Astrocyte of the cerebellum (primary cell): Measurements from ENCODE around the gene TMC4.

ENCODE experiments used
- DNase-seq: peaks from one replicate; pipeline ENCODE4 v3.0.0-alpha.2; 2011; ENCODE audit warnings: low read depth
- H3K4me3 ChIP-seq: 2 replicates; pipeline ENCODE4 v1.5.1; 2011; ENCODE audit warnings: mild to moderate bottlenecking, low read depth, low read length, moderate library complexity
- CTCF ChIP-seq: IDR thresholded peaks from 2 replicates; pipeline ENCODE4 v1.5.1; 2012; ENCODE audit warnings: low read length, low read depth, moderate library complexity, mild to moderate bottlenecking; ENCODE audit errors: missing control alignments
- in situ Hi-C: cut with HindIII; loops from 2 replicates; pipeline ENCODE4 v1.10.0; 2017; ENCODE audit warnings: low sequenced_read_pairs

TMC4 gene

DNA sequence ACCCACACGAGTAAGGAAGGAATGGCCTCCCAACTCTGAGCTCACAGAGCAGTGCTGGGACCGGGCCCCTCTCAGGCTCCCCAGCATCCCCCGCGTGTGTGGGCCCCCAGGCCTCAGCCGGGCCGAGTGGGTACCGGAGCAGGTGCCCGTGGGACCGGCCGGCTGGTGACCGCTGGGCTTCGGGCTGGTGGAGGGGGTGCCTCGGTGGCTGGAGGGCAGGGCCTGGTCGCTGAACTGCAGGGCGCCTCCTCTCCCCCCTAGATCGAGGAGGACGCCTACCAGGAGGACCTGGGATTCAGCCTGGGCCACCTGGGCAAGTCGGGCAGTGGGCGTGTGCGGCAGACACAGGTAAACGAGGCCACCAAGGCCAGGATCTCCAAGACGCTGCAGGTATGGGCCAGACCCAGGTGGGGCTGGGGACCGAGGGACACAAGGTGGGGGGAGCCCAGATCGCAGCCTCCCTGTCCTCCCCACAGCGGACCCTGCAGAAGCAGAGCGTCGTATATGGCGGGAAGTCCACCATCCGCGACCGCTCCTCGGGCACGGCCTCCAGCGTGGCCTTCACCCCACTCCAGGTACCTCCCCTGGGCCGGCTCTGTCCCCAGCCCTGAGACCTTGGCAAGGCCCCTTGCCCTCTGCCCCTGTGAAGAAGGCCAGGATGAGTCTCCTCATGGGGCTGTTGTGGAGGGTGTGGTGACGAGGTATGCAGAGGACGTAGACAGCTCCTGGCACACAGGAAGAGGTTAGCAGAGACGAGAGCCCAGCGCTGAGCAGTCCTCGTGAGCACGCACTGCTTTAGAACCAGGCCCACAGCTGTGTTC is 44.0 kb downstream of the TMC4 start:
- no peak overlapping the region for H3K4me3 ChIP-seq
- TF ChIP-seq CTCF = no peak
- in situ Hi-C loops = no loop called here
- no peak for DNase-seq

DNA sequence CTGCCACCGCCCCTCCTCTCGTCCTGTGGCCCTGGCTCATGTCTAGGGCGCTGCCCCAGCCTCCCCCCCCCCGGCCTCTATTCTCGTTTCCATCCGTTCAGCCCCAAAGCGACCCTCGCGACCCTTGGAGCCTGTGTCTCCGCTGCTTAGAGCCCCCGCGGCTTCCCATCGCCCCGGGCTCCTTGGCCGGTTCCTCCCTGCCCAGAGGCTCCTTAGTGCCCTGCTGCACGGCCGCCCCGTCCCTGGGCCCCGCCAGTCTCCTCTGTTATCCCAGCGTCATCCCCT is 44.6 kb downstream of the TMC4 start:
- DNase-seq = no peak
- in situ Hi-C loops = no loop called here
- TF ChIP-seq CTCF = no peak
- H3K4me3 ChIP-seq = no peak overlapping the region

DNA sequence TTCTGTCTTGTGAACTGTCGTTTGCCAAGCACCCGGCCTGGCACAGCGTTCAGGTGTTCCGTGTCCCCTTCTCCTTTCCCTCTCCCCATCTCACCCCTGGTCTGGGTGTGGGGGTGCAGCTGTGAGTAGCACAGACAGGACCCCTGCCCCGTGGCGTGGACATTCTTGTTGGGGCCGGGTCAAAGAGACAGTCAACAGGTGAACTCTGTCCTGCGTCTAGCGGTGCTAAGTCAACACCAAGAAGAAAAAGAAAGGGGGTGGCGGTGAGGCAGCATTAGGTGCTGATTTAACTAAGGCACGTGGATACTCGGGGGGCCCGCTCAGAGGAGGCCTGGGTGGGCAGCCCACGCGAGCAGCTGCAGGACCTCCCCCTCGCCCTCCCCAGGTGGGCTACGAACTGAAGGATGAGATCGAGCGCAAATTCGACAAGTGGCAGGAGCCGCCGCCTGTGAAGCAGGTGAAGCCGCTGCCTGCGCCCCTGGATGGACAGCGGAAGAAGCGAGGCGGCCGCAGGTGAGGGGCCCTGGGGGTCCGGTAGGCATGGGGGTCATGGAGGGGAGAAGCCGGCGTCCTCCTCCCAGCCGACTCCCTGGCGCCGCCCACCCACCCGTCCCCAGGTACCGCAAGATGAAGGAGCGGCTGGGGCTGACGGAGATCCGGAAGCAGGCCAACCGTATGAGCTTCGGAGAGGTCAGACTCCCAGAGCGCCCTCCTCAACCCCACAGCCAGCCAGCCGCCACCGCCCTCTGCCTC is 45.1 kb downstream of the TMC4 start:
- in situ Hi-C loops = no loop called here
- DNase-seq = no peak
- TF ChIP-seq CTCF = no peak
- no peak overlapping the region for H3K4me3 ChIP-seq

- in situ Hi-C loops = no loop called here
- H3K4me3 ChIP-seq = no peak overlapping the region
- TF ChIP-seq CTCF = no peak
- DNase-seq = no peak
Measured at GRCh38 chr19:54125713-54126112, 47.2 kb downstream of the TMC4 start.

DNA sequence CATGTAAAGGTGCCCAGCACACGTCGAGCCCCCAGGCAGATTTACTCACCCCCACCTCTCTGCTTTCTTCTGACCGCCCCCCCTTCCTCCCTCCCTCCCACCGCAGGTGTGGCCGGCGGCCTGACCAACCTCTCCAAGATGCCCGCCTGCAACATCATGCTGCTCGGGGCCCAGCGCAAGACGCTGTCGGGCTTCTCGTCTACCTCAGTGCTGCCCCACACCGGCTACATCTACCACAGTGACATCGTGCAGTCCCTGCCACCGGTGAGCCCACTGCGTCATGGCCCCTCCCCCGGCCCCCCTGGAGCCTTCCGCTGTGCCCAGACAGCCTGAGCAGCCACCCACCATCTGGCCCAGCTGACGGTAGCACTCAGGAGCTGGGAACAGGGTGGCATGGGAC is 48.6 kb downstream of the TMC4 start:
- in situ Hi-C loops = no loop called here
- no peak for TF ChIP-seq CTCF
- no peak overlapping the region for H3K4me3 ChIP-seq
- DNase-seq = no peak

DNA sequence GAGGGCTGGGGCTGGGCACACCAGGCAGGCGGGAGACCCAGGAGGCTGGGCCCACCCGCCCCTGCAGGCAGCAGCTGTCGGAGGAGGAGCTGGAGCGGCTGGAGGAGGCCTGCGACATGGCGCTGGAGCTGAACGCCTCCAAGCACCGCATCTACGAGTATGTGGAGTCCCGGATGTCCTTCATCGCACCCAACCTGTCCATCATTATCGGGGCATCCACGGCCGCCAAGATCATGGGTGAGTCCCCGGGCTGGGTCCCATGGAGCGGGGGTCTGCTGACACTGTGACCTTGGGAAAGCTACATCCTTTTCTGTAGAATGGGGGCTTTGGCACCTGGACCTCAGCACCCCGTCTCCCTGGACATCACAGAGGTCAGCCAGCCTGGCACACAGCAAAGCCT is 49.3 kb downstream of the TMC4 start:
- DNase-seq = no peak
- H3K4me3 ChIP-seq = no peak overlapping the region
- no peak for TF ChIP-seq CTCF
- in situ Hi-C loops = no loop called here
